ENCODE results near the gene ADAMTS2.

DNA sequence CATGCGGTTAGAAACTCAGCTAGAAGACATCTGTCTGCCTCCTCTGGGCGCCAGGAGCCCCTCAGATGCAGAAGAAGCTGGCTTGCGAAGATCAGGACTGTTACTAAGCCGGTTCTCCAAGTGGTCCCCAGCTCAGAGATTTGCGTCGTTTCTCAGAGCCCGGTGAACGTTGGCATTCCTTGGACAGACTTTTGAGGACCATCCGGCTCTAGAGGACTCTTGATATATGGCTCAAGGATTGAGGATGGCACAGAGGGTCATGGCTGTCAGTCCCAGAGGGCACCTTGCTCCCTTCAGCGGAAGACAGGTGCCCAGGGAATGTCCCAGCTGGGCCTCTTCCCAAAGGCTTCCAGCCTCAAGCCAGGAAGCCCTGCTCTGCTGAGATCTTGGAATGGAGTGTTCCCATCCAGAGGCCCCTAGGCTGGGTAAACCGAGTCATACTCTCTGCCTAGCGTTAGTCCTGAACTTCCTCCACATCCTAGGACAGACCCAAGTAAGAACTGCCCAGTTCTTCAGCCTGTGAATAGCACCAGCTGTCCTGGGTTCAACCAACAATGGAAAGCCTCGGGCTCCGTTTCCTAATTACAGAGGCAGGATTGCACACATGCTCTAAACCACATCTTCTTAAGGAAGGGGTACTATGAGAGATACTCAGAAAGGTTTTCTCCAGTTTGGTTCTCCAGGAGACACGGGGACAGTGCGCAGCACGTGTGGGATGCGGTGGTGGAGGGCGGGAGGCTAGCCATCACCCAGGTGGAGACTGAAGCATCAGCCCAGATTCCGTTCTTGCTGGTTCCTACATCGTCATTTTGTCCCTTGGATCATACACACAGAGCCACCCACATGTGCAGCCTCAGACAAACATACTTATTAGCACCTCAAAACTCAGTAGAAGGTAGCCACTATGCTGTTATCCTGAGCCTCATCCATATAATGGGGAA lies 233.7 kb downstream of the ADAMTS2 start:
- TF ChIP-seq POLR2AphosphoS5 (IDR thresholded peaks at IDR 0.05): no peak
- TF ChIP-seq, protein P1, sequence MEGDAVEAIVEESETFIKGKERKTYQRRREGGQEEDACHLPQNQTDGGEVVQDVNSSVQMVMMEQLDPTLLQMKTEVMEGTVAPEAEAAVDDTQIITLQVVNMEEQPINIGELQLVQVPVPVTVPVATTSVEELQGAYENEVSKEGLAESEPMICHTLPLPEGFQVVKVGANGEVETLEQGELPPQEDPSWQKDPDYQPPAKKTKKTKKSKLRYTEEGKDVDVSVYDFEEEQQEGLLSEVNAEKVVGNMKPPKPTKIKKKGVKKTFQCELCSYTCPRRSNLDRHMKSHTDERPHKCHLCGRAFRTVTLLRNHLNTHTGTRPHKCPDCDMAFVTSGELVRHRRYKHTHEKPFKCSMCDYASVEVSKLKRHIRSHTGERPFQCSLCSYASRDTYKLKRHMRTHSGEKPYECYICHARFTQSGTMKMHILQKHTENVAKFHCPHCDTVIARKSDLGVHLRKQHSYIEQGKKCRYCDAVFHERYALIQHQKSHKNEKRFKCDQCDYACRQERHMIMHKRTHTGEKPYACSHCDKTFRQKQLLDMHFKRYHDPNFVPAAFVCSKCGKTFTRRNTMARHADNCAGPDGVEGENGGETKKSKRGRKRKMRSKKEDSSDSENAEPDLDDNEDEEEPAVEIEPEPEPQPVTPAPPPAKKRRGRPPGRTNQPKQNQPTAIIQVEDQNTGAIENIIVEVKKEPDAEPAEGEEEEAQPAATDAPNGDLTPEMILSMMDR (IDR thresholded peaks at IDR 0.05 in 8 of 11, conservative IDR thresholded peaks at IDR 0.05 in 3 of 11): no peak
